DMS53 treated with DMSO at 0.1 percent for 48 hours (cell line): ENCODE data around the gene CPA3.

Experiments used
- DNase-seq: peaks from one replicate; lab custom pipeline; 2025; ENCODE audit not compliant: unreplicated experiment; lab: John Stamatoyannopoulos, UW

Gene CPA3, protein sequence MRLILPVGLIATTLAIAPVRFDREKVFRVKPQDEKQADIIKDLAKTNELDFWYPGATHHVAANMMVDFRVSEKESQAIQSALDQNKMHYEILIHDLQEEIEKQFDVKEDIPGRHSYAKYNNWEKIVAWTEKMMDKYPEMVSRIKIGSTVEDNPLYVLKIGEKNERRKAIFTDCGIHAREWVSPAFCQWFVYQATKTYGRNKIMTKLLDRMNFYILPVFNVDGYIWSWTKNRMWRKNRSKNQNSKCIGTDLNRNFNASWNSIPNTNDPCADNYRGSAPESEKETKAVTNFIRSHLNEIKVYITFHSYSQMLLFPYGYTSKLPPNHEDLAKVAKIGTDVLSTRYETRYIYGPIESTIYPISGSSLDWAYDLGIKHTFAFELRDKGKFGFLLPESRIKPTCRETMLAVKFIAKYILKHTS

DNA sequence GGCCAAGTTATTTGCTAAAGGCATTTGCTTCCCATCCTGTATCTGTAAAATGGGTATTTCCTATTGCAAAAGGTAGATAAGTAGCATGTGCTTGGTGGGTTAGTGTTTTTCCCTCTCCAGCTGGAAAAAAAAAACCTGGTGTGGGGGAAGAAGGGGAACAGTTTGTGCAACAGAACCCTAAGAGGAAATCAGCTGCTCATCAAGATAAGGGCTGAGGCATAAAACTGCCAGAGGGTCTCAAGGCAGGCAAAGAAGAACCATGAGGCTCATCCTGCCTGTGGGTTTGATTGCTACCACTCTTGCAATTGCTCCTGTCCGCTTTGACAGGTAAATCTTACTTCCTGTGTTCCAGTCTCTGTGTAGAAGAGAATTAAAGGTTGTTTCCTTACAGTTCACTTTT lies at the start of gene CPA3:
TSS of gene CPA3 (plus strand) at position 248 of the 400 bp plus-strand sequence. CDS start at position 260, 12 bp downstream.
- DNase-seq = no peak

DNA sequence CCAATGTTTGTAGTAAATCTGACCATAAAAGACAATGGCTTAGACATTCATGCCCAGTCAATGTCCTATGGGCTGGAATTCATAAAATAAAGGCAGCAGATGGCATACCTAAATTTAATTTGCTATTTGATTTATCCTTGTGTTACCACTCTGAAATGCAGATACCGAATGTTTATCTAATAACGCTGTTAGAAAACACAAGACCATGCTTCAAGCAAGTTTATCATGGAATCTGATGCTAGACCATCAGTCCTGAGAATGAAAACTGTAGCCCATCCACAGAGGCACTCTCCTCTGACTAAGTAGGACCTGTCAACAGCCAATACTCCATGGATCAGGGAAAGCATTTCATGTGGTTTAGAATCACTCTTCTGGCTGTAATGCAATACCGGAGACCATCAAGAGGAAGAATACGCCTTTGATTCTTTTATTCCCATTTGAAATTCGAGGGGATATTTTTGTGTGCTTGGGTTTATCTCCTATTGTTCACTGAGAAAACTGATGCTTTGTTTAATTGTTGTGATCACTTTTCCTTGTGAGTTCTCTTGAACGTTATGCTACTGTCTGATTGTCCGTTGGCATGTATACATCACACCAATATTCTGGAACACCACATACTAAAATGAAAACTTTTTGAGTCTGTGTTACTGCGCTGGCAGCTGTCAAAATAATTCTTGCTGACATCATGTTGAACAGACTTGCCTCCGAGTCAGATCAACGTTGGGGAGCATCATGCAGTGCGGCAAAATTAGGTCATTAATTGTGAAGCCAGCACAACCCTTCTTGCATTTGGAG lies 49.6 kb upstream of the CPA3 start:
- DNase-seq = no peak

DNA sequence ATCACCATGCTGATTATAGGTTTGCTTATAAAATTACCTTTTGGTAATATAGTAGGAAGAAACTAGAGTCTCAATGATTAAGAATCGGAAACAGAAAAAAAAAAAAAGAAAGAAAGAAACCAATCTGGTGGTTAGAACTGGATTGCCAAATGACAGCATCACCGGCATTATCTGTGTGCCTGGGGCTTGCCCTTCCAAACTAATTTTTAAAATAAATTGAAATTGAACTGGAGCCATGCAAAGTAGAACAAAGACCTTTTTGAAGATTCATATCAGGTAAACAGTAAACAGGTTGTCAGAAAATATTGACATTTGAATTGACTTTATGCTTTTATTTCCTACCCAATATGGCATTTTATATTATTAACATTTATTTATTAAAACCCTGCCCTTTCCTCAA lies 48.7 kb upstream of the CPA3 start:
- DNase-seq = no peak

DNA sequence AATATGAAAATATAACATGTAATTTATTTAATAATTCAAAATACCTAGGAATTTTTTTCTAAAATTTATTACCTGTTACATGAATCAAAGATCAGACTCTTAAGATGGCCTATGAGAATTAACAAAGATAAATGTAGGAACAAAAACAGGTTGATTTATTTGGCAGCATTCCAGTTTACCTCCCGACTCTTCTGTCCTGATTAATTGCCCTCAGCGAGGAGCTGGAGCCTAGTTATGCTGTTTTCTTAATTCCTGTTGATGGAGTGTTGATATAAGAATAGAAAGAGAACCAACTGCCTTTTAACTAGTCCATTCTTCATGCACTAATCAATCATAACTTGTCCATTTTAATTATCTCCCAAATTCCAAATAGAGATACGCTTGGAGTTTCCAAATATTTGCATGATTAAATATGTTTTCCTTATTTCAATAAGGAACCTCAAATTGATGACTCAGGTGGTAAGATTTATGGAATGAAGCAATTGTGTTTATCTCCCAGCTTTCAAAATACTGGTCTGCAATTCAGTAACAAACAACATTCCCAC lies 48.0 kb upstream of the CPA3 start:
- DNase-seq = no peak

DNA sequence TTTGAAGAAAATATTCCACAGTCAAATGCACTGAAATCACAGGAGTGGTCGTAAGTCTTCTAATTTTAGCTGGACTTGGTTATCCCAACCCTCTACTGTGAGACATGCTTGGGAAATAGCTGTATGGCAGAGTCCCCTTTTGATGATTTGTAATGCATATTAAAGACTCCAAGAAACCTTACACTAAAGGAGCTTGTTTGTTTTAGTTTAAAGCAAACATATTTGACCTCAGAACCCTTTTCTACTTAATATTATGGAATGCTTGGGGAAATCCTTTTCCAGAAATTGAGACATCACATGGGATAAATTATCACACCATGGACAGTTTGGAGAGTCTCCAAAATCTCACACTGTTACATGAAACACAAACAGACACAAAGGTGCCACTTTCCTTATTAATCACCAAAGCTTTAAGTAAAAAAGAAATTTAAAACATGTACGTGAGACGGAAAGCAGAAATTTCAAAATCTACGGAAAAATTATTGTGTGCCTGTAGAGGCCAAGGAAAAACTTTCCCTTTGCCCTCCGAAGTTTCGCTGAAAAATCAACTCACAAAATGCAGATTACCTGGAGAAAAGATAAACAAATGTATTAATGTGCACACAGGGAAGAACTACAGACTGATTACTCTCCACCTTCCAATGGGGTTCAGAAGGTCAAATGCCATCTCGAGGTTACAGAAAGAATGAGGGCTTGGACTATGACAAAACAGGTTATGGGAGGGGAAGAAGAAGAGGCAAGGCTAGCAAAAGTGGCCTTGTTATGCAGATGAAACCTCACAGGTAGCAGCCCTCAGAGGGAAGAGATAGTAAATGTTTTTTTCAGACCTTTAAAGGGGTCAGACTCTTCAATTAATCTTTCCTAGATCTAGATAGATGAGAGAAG lies 44.5 kb upstream of the CPA3 start:
- no peak for DNase-seq

DNA sequence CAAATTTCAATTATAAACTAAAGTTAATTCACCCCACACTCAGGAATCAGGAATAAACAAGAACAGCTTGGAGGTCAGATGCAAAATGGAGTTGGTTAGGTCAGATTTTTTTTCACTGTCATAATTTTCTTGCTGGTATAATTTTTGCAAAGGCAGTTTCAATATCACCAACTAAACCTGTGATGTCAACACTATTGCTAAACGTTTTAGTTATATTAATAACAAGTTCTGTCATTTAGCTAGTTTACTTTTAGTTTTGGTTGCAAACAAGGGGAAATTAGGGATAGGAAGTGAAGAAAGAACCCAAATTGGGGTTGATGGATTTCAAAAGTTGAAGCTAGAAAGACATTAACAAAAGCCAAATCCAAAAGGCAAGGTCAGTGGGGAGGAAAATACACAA lies 42.1 kb upstream of the CPA3 start:
- DNase-seq = no peak

DNA sequence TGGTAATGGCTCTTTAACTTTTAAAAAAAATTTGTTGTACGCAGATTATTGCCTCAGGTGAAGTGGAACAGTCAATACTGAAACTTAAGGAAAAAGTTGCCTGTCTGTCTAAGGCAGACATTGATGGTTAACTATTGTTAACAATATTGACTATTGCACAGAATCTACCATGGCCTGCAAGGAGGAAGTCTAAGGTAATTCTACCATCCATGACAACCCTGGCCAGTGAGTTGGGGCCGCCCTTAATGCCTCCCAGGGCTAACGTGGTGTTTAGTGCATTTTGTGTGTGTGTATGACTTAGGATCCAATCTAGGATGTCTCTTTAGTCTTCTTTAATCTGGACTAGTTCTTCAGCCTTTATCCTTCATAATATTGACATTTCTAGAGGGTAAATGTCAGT lies 39.6 kb upstream of the CPA3 start:
- no peak for DNase-seq

DNA sequence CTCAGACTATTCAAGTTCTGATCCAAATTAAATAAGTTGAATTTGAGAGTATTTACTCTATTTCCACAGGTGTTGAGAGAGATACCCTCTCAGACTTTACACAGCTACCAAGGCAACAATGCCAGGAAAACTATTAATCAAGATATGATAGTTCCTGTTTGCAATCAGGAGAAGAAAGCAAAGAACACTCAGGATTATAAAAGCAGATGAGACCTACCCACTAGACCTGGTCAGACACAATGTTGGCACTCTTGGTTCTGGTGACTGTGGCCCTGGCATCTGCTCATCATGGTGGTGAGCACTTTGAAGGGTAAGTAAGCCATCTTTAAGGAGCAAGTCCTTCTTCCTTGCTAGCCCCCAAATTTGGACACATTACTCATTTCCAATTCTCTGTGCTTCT lies 37.5 kb upstream of the CPA3 start, which contains the start of gene CPB1:
TSS of gene CPB1 (plus strand) at position 227 of the 400 bp plus-strand sequence. CDS start at position 240, 13 bp downstream.
- no peak for DNase-seq

DNA sequence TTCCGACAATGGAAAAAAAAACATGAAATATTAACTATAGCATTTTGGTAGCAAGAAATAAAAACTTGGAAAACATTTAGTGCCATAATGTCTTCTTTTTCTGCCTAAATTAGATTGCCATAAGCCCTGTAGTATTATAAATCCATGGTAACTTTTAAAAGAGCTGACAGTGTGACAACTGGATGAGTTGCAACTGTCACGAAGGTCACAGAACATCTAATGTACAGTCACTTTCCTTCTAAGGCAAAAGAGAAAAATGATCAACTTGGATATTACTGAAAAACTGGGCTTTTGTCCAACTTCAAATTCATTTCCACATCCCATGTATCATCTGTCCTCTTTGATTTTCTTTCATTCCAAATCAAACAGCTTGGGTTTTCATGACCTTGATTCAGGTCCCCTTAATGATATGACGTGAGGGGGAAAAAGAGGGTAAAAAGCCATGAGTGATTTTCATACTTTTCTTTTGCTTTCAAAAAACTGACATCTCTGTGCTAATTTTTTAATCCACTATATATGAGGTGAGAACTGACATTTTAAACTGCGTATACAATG lies 36.9 kb upstream of the CPA3 start:
- no peak for DNase-seq

DNA sequence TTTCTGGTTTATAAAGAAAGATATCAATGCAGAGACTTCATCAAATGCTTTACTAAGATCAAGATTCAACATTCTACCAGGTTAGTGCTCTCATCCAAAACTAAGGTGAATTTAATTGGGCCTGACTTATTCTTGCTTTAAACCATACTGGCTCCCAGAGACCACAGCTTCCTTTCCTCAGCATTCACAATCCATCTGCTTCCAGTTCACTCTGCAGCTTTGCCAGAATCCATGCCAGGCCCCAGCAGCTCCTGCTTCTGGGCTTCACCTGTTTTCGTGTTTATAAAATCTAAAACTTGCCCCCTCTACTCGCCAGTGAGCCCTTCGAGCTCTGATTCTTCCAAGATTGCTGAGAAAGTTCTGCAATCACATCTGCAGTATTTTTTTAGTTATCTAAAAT lies 35.2 kb upstream of the CPA3 start:
- DNase-seq = no peak

DNA sequence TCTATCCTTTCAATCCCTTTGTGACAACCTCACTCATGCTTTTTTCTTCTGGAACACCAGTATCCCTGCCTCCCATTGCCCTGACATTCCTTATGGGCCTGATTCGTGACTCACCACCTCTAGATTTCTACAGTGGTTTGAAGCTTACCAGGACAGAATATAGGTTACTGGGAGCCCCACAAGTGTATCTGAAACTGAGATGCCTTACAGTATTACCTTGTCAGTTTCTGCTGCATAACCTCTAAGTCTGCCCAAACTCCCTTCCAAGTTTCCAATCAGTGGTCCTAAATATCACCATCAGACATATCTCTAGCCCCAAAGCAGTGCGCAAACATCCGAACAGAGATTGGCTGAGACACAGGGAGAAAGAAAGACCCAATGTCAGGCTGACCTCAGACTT lies 31.9 kb upstream of the CPA3 start:
- no peak for DNase-seq

DNA sequence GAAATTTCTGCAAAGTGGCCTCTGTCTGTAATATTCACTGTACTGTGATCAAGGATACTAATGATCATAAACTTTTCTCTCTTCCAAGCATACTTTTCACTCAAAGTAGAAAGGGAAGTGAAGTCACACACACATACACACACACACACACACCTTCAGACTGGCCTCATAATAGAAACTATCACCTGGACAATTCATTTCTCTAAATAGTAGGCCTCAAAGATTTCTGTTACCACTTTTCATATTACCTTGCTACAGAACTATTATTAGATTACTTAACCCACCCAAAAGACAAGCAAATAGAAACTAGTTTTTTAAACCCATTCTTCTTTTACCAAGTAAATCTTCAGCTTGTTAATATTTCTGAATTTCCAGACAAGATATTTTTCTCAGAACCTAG lies 25.3 kb upstream of the CPA3 start:
- DNase-seq = no peak

DNA sequence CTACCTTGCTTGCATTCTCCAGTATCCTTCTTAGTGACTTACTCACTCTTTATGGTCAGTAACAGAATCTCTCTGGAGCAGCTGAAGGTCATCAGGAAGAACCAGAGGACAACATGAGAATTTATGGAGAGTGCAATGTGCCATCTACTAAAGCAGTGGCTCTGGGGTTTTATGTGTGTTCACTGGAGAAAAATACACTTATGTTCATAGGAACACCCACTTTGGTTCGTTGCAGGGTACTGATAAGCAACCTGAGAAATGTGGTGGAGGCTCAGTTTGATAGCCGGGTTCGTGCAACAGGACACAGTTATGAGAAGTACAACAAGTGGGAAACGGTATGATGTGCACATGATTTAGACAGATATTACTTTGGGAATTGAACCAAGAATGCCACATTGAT lies 24.6 kb upstream of the CPA3 start:
- no peak for DNase-seq

DNA sequence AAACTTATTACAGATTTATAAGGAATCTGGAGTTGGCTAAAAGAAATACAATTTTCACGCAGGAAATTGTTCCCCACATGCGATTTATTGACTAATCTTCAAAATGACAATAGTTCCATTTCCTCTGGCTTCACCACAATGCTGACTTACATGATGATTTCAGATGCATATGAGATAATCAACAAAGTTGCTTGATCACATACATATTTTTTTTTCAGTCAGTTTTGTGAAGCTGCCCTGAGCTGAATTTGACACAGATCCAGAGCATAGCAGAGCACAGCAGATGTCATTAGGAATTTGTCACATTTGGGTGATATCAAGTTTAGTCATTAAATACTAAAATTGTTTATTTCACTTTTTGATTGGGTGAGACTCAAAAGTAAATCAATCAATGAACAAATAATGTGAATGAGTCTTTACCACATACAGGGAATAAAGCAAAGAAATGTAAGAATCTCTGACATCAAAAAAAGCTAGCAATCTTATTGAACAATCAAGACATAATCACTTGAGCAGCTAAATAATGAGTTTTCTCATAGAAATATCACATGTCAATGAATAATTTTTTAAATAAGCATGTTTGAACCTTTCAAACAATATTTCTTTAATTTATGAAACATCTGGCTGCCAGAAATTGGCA lies 19.2 kb upstream of the CPA3 start:
- DNase-seq = no peak

DNA sequence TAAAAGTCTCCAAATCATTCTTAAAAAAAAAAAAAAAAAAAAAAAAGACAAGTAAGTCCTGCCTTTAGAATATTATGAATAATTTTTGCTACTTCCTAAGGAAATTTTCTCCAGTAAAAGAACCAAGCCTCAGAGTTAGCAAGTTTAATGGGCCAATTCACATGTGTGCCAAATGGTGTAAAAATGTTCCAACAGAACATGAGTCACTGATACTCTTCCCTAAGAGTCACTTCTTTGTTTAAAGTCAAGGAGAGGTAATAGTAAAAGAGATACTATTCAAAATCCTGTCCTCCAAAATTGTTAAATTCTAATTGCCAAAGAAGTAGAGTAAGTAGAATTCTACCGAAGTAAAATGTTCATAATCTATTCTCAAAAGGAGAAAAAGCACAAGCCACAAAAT lies 17.7 kb upstream of the CPA3 start:
- DNase-seq = no peak

DNA sequence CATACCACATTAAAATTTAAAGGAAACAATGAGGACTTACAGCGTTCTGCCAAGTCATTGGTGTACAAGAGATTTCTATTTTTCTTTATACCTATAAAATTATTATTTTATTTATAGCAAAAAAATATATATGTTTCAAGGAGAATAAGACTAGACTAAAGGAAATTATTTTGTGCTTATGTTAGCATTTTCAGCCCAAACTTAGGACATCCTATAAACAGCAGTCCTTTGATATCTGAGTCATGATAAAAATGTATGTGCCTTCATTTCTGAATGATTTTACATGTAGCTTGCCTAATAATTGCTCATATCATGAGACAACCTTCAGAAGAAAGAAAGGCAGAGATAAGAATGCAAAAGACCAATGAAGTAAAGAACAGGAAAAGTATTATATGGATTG lies 16.7 kb upstream of the CPA3 start:
- no peak for DNase-seq

DNA sequence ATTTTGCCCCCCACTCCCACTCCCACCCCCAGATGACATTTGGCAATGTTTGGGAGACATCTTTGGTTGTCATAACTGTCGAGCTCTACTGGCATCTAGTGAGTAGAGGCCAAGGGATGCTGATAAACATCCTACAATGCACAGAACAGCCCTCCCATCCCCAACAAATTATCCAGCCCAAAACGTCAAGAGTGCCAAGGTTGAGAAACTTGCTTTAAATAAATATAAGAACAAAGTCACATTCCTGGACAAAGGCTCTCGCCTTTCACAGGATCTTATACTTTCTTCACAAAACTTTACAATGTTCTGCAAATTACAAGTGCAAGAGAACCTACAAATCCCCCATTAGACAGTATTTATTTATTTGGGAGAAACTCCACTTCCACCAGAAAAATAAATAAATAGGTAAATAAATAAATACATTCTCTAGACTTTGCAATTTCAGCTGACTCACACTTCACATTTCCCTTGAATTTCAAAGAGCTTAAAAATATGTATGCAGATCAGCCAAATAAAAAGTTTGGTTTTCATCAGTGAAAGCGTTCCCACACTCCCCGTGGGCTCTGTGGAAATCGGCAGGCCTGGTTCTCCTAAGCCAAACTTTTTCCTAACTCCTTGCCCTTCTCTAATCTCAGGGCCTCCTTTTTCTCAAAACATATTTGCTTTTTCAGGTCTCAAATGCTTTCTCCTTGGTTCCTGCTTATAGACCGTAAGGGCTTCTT lies 12.7 kb upstream of the CPA3 start:
- no peak for DNase-seq

DNA sequence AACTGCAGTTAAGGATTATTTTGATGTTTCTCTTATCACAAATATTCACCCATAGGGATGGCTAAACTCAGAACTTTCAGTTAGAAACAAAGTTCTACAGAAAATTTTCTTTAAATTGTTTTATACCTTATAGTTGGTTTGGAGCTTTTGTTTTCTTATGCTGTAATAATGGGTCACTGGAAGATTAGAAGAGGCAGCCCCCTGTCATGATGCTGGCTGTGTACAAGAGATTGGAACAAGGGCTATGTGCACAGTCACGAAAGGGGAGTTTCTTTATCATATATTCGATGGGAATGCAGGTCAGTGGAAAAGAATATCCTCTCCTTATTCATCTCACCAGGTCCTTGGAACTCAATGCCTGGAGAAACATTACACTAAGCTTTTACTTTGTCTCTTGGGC lies 12.0 kb upstream of the CPA3 start:
- no peak for DNase-seq

DNA sequence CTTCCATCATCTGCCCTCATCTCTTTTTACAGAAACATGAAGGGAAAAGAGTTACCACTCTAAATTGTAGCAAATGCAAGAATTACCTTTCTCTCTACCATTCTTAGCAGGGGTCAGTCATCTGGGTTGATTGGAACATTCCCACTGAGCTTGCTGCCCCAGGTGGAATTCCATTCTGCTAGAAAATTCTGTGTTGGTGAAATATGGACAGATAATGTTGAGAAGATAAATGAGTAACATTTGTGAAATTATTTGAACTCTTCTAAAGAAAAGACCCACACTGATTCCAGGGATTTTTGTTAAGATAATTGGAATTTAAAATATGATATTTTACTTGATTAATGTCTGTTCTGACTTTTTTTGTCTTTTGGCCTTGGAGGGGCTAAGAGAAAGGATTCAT lies 11.0 kb upstream of the CPA3 start:
- no peak for DNase-seq

DNA sequence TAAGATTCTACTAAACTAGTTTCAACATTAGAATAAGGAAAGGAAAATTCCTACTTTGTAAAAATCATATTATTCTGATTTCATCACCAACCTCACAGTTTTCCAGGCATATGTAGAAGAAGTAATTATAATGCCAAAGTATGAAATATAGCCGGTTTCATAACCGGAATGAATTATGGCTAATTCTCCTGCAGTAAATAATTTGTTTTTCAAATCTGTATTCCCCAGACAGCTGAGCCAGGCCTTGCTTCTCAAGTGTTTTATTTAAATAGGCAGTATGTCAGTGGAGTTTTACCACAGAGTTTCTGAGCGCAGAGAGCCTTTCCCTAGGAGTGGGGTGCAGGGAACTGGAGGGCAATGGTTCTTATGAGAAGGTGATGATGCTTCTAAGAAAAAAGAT lies 8.7 kb upstream of the CPA3 start:
- DNase-seq = no peak
